Measurements from ENCODE around the gene OR6Q1.

DNA sequence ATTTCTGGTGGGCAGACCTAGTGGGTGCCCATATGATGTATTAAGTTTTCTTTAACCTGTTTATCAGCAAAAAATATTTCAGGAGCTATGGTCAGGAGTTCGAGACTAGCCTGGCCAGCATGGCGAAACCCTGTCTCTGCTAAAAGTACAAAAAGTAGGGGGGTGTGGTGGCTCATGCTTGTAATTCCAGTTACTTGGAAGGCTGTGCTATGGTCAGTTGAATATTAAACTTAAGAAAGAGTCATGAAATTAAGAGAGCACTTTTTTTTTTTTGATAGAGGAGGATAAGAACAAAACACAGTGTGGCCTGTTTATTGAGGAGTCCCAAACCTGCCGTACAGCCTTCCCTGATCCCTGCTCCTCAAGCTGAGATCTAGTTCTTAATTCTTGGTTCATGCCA, 29.8 kb downstream of the OR6Q1 start:
- TF ChIP-seq, protein P1, sequence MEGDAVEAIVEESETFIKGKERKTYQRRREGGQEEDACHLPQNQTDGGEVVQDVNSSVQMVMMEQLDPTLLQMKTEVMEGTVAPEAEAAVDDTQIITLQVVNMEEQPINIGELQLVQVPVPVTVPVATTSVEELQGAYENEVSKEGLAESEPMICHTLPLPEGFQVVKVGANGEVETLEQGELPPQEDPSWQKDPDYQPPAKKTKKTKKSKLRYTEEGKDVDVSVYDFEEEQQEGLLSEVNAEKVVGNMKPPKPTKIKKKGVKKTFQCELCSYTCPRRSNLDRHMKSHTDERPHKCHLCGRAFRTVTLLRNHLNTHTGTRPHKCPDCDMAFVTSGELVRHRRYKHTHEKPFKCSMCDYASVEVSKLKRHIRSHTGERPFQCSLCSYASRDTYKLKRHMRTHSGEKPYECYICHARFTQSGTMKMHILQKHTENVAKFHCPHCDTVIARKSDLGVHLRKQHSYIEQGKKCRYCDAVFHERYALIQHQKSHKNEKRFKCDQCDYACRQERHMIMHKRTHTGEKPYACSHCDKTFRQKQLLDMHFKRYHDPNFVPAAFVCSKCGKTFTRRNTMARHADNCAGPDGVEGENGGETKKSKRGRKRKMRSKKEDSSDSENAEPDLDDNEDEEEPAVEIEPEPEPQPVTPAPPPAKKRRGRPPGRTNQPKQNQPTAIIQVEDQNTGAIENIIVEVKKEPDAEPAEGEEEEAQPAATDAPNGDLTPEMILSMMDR (IDR thresholded peaks at IDR 0.05): no peak
- TF ChIP-seq EZH2 (IDR thresholded peaks at IDR 0.05): no peak

All from neural progenitor cell (in vitro differentiated cells).